T-helper 2 cell treated with Interferon-gamma antibody and Interleukin-4, amounts not matched to agents 5 μg/mL and 100 μg/mL, for 36 hours (primary cell): ENCODE data around the gene RHBDL1.

ENCODE experiments used
- DNase-seq: peaks from one replicate; pipeline ENCODE4 v3.0.0; 2021; ENCODE audit warnings: low spot score
- H3K27ac Mint-ChIP-seq: one replicate; pipeline ENCODE4 v1.8.0; 2021; ENCODE audit warnings: mild to moderate bottlenecking, mixed read lengths
- H3K27me3 Mint-ChIP-seq: one replicate; pipeline ENCODE4 v1.8.0; 2021; ENCODE audit warnings: low read depth, mixed read lengths
- H3K36me3 Mint-ChIP-seq: one replicate; pipeline ENCODE4 v1.8.0; 2021; ENCODE audit warnings: low read depth, mixed read lengths
- H3K4me1 Mint-ChIP-seq: one replicate; pipeline ENCODE4 v1.8.0; 2021; ENCODE audit warnings: low read depth, mixed read lengths
- H3K4me3 Mint-ChIP-seq: one replicate; pipeline ENCODE4 v1.8.0; 2022; ENCODE audit warnings: mild to moderate bottlenecking, moderate library complexity, mixed read lengths
- H3K9me3 Mint-ChIP-seq: one replicate; pipeline ENCODE4 v1.8.0; 2021; ENCODE audit warnings: mixed read lengths

The RHBDL1 gene

GRCh38 chr16:720990-721764 lies 45.7 kb downstream of the RHBDL1 start, which contains the start of gene ANTKMT:
TSS of gene ANTKMT (plus strand) at chr16:721146. CDS start at chr16:721275, 129 bp downstream.
- peaks cover 3% of the 10 kb centered on the region for H3K27me3 Mint-ChIP-seq
- H3K9me3 Mint-ChIP-seq: no peaks in the 10 kb centered on the region
- peak within 1 kb of the TSS; percentile 77 for H3K4me3 Mint-ChIP-seq
- H3K36me3 Mint-ChIP-seq: no peaks in the 10 kb centered on the region
- H3K4me1 Mint-ChIP-seq: peaks cover 3% of the 10 kb centered on the region
- peak; percentile 81 for DNase-seq
- H3K27ac Mint-ChIP-seq: peak within 1 kb of the TSS; percentile 66

GRCh38 chr16:721765-722540 lies 46.5 kb downstream of the RHBDL1 start:
- Mint-ChIP-seq H3K36me3 (no peaks in the 10 kb centered on the region), H3K4me1 (peaks cover 3% of the 10 kb centered on the region), H3K27ac (peak overlapping the region; percentile 41), H3K4me3 (peak overlapping the region; percentile 51), H3K9me3 (no peaks in the 10 kb centered on the region), H3K27me3 (no peaks in the 10 kb centered on the region)
- no peak for DNase-seq

- Mint-ChIP-seq H3K27ac (no peak overlapping the region), H3K27me3 (no peaks in the 10 kb centered on the region), H3K36me3 (no peaks in the 10 kb centered on the region), H3K9me3 (no peaks in the 10 kb centered on the region), H3K4me3 (peak overlapping the region; percentile 48), H3K4me1 (peaks cover 3% of the 10 kb centered on the region)
- no peak for DNase-seq
Measured at GRCh38 chr16:722835-723633, 47.6 kb downstream of the RHBDL1 start.

- DNase-seq: no peak
- H3K27me3 Mint-ChIP-seq: no peaks in the 10 kb centered on the region
- H3K4me3 Mint-ChIP-seq: no peak overlapping the region
- H3K36me3 Mint-ChIP-seq: no peaks in the 10 kb centered on the region
- no peaks in the 10 kb centered on the region for H3K9me3 Mint-ChIP-seq
- no peak overlapping the region for H3K27ac Mint-ChIP-seq
- H3K4me1 Mint-ChIP-seq: peaks cover 3% of the 10 kb centered on the region
Measured at GRCh38 chr16:723695-724094, 48.2 kb downstream of the RHBDL1 start.

GRCh38 chr16:724188-725040 lies 48.9 kb downstream of the RHBDL1 start:
- DNase-seq: no peak
- no peaks in the 10 kb centered on the region for H3K9me3 Mint-ChIP-seq
- H3K36me3 Mint-ChIP-seq: no peaks in the 10 kb centered on the region
- no peak overlapping the region for H3K27ac Mint-ChIP-seq
- H3K4me1 Mint-ChIP-seq: peaks cover 3% of the 10 kb centered on the region
- H3K4me3 Mint-ChIP-seq: no peak overlapping the region
- H3K27me3 Mint-ChIP-seq: no peaks in the 10 kb centered on the region

- H3K4me3 Mint-ChIP-seq: no peak overlapping the region
- no peaks in the 10 kb centered on the region for H3K36me3 Mint-ChIP-seq
- no peak overlapping the region for H3K27ac Mint-ChIP-seq
- H3K9me3 Mint-ChIP-seq: no peaks in the 10 kb centered on the region
- H3K4me1 Mint-ChIP-seq: peaks cover 3% of the 10 kb centered on the region
- DNase-seq: no peak
- H3K27me3 Mint-ChIP-seq: no peaks in the 10 kb centered on the region
Measured at GRCh38 chr16:725041-725376, 49.5 kb downstream of the RHBDL1 start.

- no peaks in the 10 kb centered on the region for H3K4me1 Mint-ChIP-seq
- no peak overlapping the region for H3K27ac Mint-ChIP-seq
- no peak for DNase-seq
- no peaks in the 10 kb centered on the region for H3K27me3 Mint-ChIP-seq
- H3K4me3 Mint-ChIP-seq: no peak overlapping the region
- no peaks in the 10 kb centered on the region for H3K36me3 Mint-ChIP-seq
- H3K9me3 Mint-ChIP-seq: no peaks in the 10 kb centered on the region
Measured at GRCh38 chr16:725463-726187, 50.2 kb downstream of the RHBDL1 start.

- Mint-ChIP-seq H3K4me3 (no peak overlapping the region), H3K27ac (no peak overlapping the region), H3K27me3 (no peaks in the 10 kb centered on the region), H3K36me3 (no peaks in the 10 kb centered on the region), H3K4me1 (no peaks in the 10 kb centered on the region), H3K9me3 (no peaks in the 10 kb centered on the region)
- DNase-seq: no peak
Measured at GRCh38 chr16:726188-726437, 50.6 kb downstream of the RHBDL1 start.

- DNase-seq: peak; percentile 42
- Mint-ChIP-seq H3K27ac (no peak within 1 kb of the TSS), H3K4me3 (peak within 1 kb of the TSS; percentile 65), H3K9me3 (no peaks in the 10 kb centered on the region), H3K36me3 (no peaks in the 10 kb centered on the region), H3K27me3 (no peaks in the 10 kb centered on the region), H3K4me1 (no peaks in the 10 kb centered on the region)
Measured at GRCh38 chr16:726438-727290, 51.2 kb downstream of the RHBDL1 start, which contains the start of the genes CCDC78 and HAGHL. TSS of gene CCDC78 (minus strand) at chr16:726443. CDS start at chr16:726367, 76 bp downstream. TSS of gene HAGHL (plus strand) at chr16:727106. CDS start at chr16:727510, 404 bp downstream.

- H3K4me3 Mint-ChIP-seq: peak overlapping the region; percentile 24
- H3K27ac Mint-ChIP-seq: no peak overlapping the region
- H3K27me3 Mint-ChIP-seq: no peaks in the 10 kb centered on the region
- DNase-seq: no peak
- no peaks in the 10 kb centered on the region for H3K9me3 Mint-ChIP-seq
- no peaks in the 10 kb centered on the region for H3K36me3 Mint-ChIP-seq
- H3K4me1 Mint-ChIP-seq: no peaks in the 10 kb centered on the region
Measured at GRCh38 chr16:727291-727977, 52.0 kb downstream of the RHBDL1 start.
